Midbrain (tissue), 1 donor: ENCODE measurements around the gene MCRS1.
"Not testable (repeated sequence)": the region's sequence is repeated elsewhere in the genome, so short reads cannot be mapped to it uniquely, and the experiment has no call there.

Experiments
- DNase-seq: peaks from one replicate; lab custom pipeline; 2025; lab: John Stamatoyannopoulos, UW

The MCRS1 gene

DNA sequence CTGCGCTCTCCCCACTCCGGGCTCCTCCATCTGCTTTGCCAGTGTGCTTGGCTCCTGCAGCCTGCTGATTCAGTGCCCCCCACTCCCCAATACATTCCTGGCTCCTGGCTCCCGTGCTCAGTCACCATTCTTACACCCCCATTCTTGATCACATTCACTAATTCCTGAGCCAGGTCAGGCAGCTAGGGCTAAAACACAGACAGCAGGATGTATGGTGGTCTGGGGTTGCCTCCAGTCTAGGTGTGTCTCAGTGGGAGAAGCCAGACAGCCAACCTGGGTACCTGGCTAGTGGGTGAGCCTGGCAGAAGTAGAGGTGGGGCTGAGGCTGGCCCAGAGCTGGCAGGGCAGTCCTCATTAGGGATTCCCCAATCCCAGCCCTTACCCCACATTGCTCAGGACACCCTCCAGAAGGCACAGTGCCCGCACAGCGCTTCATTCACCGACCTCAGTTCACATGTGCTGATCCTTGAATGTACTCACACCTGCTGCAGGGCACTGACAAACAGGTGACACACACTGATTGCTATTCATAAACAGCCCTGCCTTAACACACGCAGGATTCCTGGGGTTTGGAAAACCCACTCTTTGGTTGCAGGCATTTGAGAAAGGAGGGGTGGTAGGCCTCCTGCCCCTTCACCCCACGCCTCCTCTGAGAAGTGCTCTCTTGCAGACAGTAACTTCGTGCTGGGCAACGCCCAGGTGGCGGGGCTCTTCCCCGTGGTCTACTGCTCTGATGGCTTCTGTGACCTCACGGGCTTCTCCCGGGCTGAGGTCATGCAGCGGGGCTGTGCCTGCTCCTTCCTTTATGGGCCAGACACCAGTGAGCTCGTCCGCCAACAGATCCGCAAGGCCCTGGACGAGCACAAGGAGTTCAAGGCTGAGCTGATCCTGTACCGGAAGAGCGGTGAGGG, 27.5 kb downstream of the MCRS1 start:
- no peak for DNase-seq

DNA sequence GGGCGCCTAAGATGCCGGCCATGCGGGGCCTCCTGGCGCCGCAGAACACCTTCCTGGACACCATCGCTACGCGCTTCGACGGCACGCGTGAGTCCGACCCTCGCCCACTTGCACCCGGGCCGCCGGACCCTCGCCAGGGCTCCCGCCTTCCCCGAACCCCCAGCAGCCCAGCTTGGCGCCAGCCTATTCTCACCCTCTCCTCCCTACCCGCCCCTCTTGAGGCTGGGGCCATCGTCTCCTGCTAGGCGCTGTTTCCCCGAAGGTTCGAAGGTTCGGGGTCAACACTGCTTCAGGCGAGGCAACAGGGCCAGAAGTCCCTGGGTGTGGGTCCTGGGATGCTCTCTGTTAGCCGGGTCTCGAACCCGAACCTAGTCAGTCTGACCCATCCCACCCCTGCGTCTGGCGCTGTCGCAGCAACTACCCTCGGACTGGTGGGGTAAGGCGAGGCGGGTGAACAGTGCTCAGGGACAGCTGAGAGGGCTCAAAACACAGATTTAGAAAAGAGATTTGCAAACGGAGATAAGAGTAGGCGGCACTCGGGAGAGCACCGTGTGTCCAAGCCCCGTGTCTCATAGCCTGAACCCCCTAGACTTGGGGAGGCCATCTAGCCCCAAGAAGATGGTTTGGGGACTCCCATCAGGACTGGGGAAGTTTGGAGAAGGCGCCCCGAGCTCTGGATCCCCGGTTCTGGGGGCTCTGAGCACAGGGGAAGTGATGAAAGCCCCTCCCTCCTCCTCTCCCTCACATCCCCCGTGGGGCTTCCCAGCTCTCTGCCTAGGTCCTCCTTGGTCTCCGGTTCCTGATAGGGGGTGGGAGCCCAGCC, 28.3 kb downstream of the MCRS1 start:
- DNase-seq = no peak

DNA sequence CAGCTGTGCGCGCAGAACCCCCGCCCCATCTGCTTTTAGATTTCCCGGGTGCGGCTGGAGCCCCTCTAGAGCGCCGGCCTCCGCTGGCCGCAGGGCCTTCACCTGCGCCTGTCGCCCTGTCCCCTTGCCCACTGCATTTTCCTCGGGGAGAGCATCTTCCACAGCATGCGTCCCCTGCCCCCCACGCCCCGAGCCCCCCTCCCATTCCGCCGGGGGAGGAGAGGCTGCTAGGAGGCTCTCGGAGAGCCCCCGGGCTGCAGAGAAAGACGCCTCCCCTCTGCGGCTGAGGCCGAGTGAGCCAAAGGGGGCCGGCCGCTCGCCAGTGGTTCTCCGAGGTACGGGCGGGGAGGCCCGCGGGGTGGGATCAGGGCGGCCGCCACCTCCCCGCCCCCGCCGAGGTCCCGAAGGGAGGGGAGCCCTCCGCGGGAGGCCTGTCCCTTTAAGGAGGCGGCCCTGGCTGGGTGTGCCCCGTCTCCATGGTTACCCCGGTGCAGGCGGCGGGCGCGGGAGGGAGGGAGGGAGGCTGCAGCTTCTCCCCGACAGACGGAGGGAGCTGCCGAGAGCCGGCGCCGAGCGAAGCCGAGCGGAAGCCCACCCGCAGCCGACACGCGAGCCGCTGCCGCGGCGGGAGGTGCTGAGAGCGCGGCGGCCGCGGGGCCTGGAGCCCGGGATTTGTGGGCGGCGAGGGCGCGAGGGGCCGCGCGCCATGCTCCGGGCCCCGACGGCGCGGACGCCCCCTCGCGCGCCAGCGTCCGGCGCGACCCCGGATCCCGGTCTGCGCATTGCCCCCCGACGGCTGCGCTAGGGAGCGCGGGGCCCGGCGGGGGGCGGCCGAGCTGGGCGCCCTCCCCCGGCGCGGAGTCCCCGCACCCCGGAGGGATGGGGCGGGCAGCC, 29.2 kb downstream of the MCRS1 start, which contains the start of gene KCNH3:
Gene KCNH3, plus strand, starts transcription at position 521 of the 894 bp plus-strand sequence. CDS start 387 bp downstream, outside the sequence.
- DNase-seq = peak; percentile 35

DNA sequence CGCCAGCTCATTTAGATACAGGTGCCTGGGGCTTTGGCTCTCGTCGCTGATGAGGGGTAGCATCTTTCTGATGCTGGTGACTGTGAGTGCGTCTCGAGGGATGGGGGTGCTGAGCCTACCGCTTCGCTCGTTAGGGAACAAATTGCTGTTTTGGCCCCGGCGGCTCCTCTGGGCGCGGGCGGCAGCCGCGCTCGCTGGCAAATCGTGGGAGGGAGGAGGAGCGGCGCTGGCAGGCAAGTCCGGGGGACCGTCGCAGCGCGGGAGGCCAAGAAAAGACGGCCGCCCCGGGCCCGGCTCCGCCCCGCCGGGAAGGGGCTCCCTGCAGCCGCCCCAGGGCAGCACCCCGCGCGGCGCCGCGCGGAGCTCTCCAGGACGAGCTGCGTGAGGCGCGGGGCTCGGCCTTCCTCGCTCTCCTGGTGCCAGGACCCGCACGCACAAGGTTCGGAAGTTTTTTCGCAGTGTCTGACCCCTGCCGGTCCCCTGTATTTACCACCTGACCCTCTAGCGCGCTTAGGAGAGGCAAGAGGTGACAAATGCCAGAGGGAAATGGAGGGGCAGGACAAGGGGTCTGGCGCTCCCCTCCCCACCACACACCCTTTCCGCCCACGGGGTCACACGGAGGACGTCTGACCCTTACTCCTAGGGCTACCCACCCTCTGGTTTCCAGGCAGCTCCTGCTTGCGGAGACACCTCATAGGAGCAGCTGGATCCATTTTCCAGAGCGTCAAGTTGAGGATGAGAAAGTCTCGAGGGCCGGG, 30.0 kb downstream of the MCRS1 start:
- no peak for DNase-seq

DNA sequence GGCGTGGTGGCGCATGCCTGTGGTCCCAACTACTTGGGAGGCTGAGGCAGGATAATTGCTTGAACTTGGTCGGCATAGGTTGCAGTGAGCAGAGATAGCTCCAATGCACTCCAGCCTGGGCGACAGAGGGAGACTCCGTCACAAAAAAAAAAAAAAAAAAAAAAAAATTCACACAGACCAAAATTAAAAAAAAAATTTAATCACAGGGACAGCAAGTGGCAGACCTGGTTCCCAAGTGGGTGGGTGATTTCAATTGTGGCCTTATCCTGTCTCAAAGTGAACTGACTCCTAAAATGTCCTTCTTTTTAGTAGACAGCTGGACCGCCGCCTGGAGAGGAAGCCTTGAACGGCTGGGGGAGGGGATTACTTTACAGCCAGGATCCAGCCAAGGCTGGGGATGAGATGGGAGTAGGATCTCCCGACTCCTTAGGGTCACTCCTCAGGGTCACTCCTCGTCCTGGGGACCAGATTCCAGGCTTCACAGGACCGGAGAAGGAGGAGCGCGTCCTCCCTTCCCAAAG, 30.7 kb downstream of the MCRS1 start:
- no peak for DNase-seq

DNA sequence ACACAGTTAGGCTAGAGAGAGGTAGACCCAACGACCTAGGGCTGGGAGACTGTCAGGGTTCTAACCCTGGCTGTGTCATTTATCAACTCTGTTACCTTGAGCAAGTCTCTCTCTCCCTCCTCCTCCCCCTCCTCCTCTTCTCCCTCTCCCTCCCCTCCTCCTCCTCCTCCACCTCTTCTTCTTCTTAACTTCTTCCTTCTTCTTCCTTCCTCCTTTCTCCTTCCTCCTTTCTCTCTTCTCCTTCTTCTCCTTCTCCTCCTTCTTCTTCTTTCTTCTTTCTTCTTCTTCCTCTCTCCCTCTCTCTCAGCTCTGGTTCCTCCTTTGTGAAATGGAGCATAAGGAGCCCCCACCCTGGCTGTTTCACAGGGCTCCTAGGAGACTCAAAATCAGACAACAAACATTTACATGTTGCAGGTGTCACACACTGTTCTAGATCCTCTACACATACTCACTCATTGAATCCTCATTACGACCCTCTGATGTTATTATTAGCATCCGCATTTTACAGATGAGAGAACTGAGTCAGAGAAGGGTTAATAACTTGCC, 31.3 kb downstream of the MCRS1 start:
- DNase-seq = no peak

DNA sequence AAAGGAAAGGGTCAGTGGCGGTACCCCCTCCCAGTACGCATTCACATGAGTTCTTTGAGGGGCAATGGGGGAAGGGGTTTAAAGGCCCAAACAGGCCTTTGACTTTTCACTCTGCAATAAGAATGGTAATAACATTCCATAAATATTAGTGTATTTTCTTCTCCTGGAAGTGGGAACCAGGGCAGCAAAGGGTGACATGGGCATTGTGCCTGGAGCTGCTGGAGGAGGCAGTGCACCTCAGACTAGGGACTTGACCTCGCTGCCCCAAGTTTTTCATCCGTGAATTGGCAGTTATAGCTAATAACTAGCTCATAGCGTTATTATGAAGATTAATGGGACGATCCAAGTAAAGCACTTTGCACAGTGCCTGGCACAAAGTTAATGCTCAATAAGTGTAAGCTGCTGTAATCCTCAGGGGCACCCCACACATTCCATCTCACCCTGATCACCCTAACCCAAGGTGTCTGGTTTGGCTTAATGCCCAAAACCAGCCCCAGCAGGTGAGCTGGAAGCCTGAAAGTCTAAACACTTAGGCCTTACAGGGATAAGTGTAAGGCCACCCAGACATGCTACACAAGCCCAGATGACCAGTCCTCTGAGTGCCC, 31.9 kb downstream of the MCRS1 start:
- no peak for DNase-seq

DNA sequence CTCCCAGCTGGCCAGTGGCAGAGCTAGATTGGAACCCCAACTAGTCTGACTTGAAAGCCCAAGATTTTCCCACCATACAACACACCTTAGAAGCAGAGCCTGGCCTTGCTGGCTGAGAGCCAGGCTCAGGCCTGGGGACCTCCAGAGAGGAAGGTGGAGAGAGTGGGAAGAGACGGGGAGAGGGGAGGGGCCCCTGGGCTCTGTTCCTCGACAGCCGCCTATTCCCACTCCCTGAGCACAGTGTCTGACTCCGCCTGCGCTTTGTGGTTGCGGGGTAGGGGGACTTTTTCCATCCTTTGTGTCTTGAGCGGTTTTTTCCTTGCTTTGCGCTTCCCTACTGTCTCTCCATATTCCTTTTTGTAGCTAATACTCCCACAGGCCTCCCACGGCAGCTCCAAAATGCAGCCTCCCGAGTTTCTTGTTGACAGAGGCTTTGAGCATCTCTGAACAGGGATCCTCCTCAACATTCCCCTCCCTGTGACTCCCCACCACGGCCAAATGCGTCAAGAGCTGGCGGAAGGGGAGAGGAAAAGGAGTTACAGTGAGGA, 33.1 kb downstream of the MCRS1 start:
- no peak for DNase-seq

DNA sequence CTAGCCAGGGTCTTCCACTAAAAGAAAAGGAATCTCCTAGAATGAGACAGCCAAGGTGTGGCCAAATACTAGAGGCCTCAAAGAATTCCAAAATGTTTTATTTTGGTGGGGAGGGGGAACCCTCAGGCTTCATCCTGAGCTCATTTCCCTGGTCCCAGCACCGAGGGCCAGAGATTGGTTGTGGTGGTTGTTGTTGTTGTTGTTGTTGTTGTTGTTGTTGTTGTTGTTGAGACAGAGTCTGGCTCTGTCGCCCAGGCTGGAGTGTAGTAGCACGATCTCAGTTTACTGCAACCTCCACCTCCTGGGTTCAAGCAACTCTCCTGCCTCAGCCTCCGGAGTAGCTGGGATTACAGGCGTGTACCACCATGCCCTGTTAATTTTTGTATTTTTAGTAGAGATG, 33.8 kb downstream of the MCRS1 start:
- DNase-seq = not testable (repeated sequence)

DNA sequence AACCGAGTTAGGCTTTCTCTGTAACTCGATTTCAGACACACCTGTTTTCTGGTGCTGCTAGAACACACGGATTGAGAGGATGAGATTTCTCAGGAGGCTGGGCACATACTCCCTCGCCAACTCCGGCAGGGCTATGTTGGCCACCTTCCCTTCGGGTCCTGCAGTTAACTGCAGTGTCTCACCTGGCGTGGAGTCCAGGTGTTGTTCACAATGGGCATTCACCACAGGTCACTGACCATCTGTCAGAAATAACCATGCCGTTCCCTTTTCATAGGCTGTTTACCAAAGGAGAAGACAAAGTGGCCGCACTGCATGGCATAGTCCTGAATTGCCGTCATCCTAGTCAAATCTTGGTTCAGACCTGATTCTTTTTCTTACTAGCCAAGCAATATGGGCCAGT, 34.6 kb downstream of the MCRS1 start:
- DNase-seq = no peak

DNA sequence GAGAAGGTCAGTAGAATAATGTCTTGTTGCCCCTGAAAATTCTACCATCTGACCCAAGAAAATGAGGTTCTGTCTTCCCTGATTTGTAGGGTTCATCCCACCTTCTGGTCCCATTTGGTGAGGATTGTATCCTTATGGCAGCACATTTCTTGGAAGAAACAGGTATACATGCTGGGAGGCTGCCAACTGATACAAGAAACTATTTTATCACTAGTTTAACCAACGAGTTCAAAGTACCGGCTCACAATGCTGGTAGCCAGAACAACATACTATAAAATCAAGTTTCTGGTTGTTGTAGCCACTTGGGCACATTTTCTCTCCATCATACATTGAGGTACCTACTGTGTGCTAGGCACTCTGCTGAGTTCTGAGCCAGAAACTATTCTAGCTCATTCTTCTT, 36.2 kb downstream of the MCRS1 start:
- DNase-seq = no peak

DNA sequence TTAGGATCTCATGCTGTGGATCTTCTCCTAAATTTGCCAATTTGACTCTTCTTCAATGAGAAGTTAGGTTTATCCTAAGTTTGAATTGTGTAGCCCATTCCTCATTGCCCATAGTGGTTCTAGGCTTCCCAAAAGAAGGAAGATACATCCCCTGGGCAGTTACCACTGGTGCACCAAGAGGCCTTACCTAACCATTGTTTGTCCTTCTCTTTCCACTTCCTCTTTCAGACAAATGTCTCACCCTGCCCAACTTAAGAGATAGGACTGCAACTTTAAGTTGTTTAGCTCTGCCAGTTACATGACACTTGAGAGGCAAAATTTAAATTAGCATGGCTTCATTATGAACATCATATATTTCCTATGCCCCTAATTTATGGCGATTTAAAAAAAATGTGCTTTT, 38.5 kb downstream of the MCRS1 start:
- DNase-seq = no peak

DNA sequence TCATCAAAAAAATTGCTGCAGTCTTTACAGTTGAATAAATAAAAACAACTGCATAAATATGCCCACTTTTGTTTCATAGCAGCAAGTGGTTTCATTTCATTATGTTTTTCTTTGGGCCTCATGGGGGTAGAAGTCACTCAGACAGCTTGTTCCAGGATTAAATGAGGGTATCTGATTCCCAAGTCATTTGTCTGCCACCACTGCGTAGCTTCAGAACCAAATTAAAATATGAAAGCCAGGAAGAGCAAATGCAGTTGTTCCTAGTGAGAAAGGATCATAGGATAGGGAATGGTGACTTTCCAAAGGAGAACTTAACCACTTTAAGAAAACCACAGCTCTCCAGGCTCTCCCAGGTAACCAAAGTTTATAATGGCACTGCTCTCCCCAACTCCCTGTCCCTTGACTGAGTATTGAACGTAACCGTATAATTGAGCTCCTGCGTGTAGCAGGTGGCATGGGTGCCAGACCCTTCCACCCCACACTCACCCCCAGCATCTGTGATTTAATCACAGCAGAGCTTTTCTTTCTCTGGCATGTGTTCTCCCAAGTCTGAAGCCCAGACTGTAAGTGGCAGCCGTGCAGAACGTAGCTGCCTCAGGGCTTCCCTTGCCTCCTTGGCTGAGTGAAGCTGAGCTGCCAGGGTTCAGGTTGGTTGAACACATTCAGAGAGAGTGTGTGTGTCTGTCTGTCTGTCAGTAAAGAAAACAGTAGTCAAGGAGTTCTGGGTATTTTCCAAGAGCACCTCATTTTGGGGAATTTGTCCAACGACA, 40.4 kb downstream of the MCRS1 start:
- DNase-seq = no peak

DNA sequence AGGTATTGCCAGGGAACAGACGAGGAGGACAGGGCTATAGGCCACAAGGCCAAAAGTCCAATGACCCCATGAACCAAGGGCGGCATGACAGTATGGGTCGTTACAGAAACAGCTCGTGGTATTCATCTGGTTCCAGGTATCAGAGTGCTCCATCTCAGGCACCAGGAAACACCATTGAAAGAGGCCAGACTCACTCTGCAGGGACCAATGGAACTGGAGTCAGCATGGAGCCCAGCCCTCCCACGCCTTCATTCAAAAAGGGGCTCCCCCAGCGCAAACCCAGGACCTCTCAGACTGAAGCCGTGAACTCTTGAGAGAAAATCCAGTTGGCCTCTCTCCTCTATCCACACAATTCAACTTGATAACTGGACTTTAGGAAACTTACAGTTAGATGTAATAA, 42.0 kb downstream of the MCRS1 start:
- no peak for DNase-seq

DNA sequence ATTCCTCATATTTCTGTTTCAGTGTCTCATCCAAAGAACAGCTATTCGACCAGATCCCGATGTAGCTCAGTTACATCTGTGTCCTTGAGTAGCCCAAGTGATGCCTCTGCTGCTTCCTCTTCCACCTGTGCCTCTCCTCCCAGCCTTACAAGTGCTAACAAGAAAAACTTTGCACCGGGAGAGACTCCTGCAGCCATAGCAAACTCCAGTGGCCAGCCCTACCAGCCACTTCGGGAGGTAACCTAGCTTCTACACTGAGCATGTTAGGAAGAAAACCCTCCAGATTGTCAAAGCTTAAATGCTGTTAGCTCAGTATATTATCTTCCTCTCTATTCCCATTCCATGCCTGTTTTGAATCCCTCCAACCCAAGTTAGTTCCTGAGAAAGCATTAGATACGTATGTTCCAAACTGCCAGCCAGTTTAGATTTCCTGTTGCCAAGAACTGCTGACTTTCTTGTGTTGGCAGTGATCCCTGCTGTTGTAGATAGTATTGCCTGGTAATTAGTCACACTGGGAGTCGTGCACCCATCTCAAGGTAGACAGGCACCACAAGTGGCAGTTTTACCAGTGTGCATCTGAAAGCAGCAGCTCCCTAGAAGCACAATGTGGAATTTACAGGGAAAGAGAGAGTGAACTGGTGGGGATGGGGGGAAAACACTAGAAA, 43.1 kb downstream of the MCRS1 start:
- no peak for DNase-seq

DNA sequence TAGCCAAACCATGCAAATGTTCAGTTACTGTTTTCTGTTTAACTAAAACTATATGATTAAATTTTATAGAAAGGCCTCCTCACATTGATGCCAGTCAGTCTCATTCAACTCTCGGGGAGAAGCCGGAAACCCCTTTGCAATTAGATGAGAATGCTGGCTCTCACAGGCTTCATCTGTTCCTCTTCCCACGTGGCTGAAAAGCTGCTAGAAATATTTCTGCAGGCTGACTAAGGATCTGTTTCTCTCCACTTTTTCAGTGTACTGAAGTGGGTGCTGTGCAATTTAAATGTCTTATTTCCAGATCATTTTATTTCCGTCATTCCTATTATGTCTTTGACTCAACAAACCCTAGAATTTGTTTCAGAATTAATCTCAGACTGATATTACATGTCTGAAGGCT, 46.6 kb downstream of the MCRS1 start:
- no peak for DNase-seq

DNA sequence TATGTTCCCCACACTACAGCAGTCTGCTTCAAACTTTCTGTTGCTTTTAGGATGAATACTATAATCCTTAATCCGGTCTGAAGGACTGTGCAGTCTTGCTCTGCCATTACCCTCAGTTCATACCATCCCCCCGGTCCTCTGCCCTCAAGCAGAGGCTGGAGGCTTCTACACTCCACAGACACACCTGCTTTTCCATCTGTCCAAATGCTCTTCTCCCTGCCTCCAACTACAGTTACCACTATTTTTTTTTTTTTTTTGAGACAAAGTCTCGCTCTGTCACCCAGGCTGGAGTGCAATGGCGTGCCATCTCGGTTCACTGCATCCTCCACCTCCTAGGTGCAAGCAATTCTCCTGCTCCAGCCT, 48.4 kb downstream of the MCRS1 start:
- DNase-seq = no peak

DNA sequence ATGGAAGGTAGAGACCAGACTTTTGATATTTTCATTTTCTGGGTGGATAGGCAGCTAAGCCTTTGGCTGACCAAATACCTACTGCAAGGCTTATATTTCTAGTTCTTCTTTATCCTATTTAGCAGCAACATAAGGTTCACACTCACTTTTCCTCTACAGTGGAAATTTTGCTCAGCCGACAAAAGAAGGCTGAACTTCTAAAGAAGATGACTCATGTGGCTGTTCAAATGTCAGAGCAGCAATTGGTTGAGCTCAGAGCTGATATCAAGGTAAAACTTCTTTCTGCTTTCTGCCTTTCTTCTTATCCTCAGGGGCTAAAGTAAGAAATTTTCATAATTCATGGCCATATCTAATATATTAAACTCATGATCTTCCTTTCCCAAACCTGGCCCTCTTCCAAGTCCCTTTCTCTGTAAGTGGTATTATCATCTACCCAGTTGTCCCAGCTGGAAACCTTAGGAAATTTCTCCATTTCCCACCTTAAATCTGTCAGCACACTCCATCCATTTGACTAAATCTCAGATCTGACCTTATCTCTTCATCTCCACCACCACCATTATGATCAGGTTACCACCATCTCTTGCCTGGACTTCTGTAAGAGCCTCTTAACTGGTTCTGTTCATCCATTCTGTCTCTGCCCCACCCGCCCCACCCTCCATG, 48.9 kb downstream of the MCRS1 start:
- no peak for DNase-seq
